GM15510 (cell line): ENCODE results near the gene RAP1GAP2.

Experiments
- POLR2A ChIP-seq: IDR thresholded peaks from 3 replicates; pipeline ENCODE4 v1.6.1; 2011; ENCODE audit warnings: borderline replicate concordance; ENCODE audit not compliant: insufficient read length; ENCODE audit errors: extremely low read depth

The RAP1GAP2 gene

GRCh38 chr17:2802574-2802973, 6.3 kb downstream of the RAP1GAP2 start:
- TF ChIP-seq POLR2A: no peak

GRCh38 chr17:2803386-2803785, 7.1 kb downstream of the RAP1GAP2 start:
- no peak for TF ChIP-seq POLR2A

- TF ChIP-seq POLR2A: no peak
Measured at GRCh38 chr17:2803971-2804370, 7.7 kb downstream of the RAP1GAP2 start.

- TF ChIP-seq POLR2A: no peak
Measured at GRCh38 chr17:2804912-2805311, 8.7 kb downstream of the RAP1GAP2 start.

- TF ChIP-seq POLR2A: no peak
Measured at GRCh38 chr17:2805961-2806360, 9.7 kb downstream of the RAP1GAP2 start.

DNA sequence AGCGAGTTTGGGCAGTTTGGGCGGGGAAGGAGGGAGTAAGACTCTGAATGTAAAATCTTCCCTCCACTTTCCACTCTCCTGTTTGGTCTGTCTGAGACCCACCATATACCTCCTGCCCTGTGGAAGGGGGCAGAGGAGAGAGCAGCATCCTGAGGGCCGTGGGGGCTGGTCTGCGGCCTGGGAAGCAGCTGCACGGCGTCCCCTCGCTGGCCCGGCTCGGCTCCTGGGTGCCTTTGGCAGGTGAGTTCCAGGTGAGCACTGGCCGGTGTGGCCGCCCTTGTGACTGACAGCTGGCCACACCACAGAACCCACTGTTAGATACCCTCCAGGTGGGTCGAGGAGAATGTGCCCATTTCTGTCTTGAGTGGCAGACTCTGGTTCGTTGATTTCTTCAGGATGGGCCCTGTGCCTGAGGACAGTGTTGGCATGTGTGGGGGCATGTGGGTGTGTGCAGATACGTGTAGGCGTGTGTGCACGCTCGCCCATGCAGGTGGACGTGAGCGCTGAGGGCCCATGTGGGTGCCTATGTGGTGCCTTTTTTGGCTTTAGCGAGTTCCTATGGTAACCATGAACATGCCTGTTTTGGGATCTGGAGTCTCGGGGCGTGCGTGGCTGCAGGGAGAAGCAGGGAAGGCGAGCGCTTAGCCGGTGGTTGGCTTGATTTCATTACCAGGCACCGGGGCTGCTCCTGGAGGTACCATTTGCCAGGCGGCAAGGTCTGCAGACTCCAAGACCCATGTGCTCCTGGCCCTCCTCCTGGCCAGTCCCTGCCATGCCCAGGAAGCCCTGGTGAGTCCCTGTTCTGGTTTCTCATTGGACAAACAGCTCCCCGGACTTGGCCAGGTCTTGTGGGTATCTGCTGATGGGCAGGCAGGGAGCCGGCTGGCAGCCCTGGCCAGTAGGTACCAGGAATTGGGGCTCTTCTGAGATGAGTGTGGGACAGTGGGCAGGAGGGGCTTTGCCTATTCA, 12.4 kb downstream of the RAP1GAP2 start:
- TF ChIP-seq POLR2A: no peak

GRCh38 chr17:2809337-2809736, 13.1 kb downstream of the RAP1GAP2 start:
- no peak for TF ChIP-seq POLR2A

GRCh38 chr17:2814049-2814448, 17.8 kb downstream of the RAP1GAP2 start:
- no peak for TF ChIP-seq POLR2A

DNA sequence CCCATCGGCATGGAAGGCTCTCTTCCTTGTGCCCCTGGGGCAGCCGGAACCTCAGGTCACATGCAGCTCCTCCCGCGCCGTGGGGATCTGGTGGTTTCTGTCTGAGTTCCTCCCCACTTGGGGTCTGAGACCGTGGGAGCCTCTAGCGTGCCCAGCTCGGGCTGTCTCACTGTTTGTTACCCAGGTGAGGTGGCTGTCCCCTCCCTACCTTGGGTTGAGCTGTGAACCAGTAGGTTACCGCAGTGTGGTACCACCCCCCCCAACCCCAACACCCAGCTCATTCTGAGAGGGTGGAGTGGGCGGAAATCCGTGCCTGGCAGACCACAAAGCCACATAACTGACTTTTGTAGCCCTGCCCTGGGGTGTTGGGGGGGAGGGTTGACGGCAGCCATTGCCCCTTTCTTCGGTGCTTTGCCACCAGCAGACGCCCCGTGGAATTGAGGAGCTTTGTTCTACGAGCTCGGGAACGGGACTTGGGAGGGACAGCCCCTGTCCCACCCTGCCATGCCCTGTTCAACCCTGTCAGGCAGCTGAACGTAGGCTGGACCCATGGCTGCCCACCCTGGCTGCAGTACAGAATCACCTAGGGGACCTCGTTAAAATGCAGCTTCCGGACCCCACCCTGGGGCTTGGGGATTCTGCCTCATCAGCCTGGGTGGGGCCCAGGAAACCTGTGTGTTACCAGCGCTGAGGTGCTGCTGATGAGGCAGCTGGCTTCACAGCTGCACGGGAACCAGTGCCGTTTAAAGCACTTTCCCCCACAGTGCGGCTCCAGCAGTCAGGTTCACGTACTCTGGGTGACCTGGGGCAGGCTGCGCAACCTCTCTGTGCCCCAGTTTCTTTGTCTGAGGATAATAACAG, 18.5 kb downstream of the RAP1GAP2 start:
- no peak for TF ChIP-seq POLR2A

GRCh38 chr17:2815781-2816185, 19.5 kb downstream of the RAP1GAP2 start:
- no peak for TF ChIP-seq POLR2A

DNA sequence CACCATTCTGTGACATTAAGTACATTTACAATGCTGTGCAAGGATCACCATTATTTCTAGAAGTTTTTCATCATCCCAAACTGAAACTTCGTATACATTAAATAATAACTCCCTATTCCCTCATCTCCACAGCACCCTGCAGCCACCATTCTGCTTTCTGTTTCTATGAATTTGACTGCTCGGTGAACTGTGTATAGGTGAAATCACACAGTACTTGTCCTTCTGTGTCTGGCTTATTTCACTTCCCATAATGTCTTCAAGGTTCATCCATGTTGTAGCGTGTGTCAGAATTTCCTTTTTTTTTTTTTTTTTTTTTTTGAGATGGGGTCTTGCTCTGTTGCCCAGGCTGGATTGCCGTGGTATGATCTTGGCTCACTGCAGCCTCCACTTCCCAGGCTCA, 20.4 kb downstream of the RAP1GAP2 start:
- no peak for TF ChIP-seq POLR2A

DNA sequence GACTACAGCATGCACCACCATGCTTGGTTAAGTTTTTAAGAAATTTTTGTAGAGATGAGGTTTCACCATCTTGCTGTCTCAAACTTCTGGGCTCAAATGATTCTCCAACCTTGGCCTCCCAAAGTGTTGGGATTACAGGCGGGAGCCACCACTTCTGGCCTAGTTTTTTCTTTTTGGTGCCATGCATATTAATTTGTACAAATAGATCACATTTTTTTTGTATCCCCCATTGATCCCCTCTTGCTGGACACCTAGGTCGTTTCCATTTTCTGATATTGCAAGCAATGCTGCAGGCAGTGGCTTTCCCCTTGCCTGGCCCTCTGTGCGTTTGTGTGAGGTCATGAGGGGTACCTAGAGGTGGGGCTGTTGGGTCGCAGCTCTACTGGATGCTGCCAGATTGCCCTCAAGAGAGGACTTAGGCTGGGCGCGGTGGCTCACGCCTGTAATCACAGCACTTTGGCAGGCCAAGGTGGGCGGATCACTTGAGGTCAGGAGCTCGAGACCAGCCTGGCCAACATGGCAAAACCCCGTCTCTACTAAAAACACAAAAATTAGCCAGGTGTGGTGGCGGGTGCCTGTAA, 23.8 kb downstream of the RAP1GAP2 start:
- TF ChIP-seq POLR2A: no peak

DNA sequence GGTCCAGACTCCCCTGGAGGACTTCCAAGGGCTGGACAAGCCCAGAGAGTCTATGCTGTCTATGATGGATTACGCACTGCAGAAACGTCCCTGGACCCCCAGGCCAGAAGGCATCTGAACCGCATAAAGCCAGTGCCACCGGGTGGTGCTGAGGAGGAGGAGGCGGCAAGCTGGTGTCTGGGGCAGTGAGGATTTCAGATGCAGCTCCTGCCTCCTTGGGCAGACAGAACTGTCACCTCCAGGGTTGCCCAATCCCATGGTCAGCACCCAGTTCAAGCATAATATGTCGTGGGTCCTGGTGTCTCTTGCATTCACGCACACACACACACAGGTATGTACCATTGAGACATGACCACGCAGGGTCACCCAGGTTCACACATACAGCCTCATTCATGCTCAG, 25.6 kb downstream of the RAP1GAP2 start:
- TF ChIP-seq POLR2A: no peak

DNA sequence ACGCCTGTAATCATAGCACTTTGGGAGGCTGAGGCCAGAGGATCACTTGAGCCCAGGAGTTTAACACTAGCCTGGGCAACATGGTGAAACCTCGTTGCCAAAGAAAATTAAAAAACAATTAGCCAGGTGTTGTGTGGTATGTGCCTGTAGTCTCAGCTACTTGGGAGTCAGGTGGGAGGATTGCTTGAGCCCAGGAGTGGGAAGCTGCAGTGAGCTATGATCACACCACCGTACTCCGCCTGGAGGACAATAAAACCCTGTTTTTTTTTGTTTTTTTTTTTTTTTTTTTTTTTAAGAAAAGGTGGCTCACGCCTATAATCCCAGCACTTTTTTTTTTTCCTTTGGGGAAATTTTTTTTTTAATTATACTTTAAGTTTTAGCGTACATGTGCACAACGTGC, 26.1 kb downstream of the RAP1GAP2 start:
- no peak for TF ChIP-seq POLR2A
